HepG2 (cell line): Measurements from ENCODE around the gene SELENOS. TPM values are rescaled to one million over a fixed set of nuclear protein-coding genes. Genes with fewer than 3 reads are reported as not detected.

Experiments used
- ATAC-seq: fragments of 200-7000 bp; cut with Tn5 transposase; 3 replicates; pipeline ENCODE4 v1.9.1; 2020; ENCODE audit warnings: mild to moderate bottlenecking, moderate library complexity
- BruUV-seq: library from RNA; stranded (reverse); fragments of 400-500 nt; replicated peaks from 2 replicates; lab custom pipeline; 2021; lab: Mats Ljungman, UMichigan
- CTCF ChIA-PET: fragments of 300-600 bp; formaldehyde crosslinking; extraction: SDS; loops from one replicate; lab custom pipeline; 2021; ENCODE audit warnings: low total read pairs, inconsistent platforms, low intra/inter-chr PET ratio; lab: Yijun Ruan, JAX
- POLR2A ChIA-PET: fragments of 350-600 bp; sonication (Branson Sonifier 250); formaldehyde crosslinking; loops from one replicate; lab custom pipeline; 2020; ENCODE audit warnings: antibody characterized with exemption, inconsistent platforms; lab: Yijun Ruan, JAX
- DNase-seq: peaks from one replicate; pipeline ENCODE4 v3.0.0-alpha.2; 2015; ENCODE audit warnings: low spot score
- FAIRE-seq: peaks from 3 replicates; lab custom pipeline; 2011; peaks lifted over from hg19 to GRCh38; lab: Jason Lieb, UNC
- H2AFZ ChIP-seq: one replicate; pipeline ENCODE4 v1.6.1; 2011; ENCODE audit warnings: low read length, inconsistent platforms
- H3K27ac ChIP-seq: fragments of 300-600 bp; 3 replicates; pipeline ENCODE4 v1.8.0; 2011; ENCODE audit warnings: mixed run types, mild to moderate bottlenecking, mixed read lengths, low read length, inconsistent platforms; ENCODE audit not compliant: insufficient read depth; ENCODE audit errors: extremely low read length
- H3K27me3 ChIP-seq, 2 experiments: fragments of 200-600 bp in 1 of 2; 2 replicates in 1 of 2; 3 replicates in 1 of 2; pipeline versions ENCODE4 v1.6.0 to v1.8.0; 2011; ENCODE audit warnings: low read length in 2 of 2, mild to moderate bottlenecking in 2 of 2, moderate library complexity in 2 of 2, inconsistent platforms in 1 of 2; ENCODE audit not compliant: insufficient read depth in 2 of 2, control insufficient read depth in 1 of 2
- H3K36me3 ChIP-seq, 2 experiments: fragments of 200-600 bp in 1 of 2; replicated peaks in 1 of 2; 2 replicates in 1 of 2; 3 replicates in 1 of 2; pipeline versions ENCODE4 v1.5.1 to v1.8.0; 2011; ENCODE audit warnings: low read length in 2 of 2, inconsistent platforms in 1 of 2; ENCODE audit not compliant: insufficient read depth in 2 of 2, control insufficient read depth in 1 of 2
- H3K4me1 ChIP-seq: 2 replicates; pipeline ENCODE4 v1.5.1; 2012; ENCODE audit warnings: low read length, inconsistent platforms; ENCODE audit not compliant: insufficient read depth
- H3K4me2 ChIP-seq: 2 replicates; pipeline ENCODE4 v1.6.0; 2011; ENCODE audit warnings: low read depth, low read length, inconsistent platforms
- H3K4me3 ChIP-seq, 3 experiments: fragments of 200-600 bp in 1 of 3; sonication (generic), shearing (Covaris generic) in 1 of 3; replicated peaks in 1 of 3; 2 replicates each; pipeline ENCODE4 v1.5.1; 2011 to 2016; ENCODE audit warnings: low read length in 3 of 3, inconsistent platforms in 2 of 3, low read depth in 2 of 3, mild to moderate bottlenecking in 2 of 3, control low read depth in 1 of 3, mixed read lengths in 1 of 3; ENCODE audit not compliant: insufficient read depth in 1 of 3
- H3K79me2 ChIP-seq: one replicate; pipeline ENCODE4 v1.6.1; 2011; ENCODE audit warnings: low read length, inconsistent platforms; ENCODE audit not compliant: insufficient read depth
- H3K9ac ChIP-seq: 2 replicates; pipeline ENCODE4 v1.6.0; 2011; ENCODE audit warnings: mild to moderate bottlenecking, low read depth, low read length, inconsistent platforms; ENCODE audit not compliant: insufficient read depth
- H3K9me3 ChIP-seq: 2 replicates; pipeline ENCODE4 v1.5.1; 2012; ENCODE audit warnings: mild to moderate bottlenecking, low read length
- H4K20me1 ChIP-seq: 2 replicates; pipeline ENCODE4 v1.6.0; 2011; ENCODE audit warnings: inconsistent platforms, mild to moderate bottlenecking, low read length, moderate library complexity; ENCODE audit not compliant: insufficient read depth
- AGO2 ChIP-seq: fragments of 200-400 bp; formaldehyde crosslinking; optimal IDR thresholded peaks from 2 replicates; pipeline ENCODE3; 2017; ENCODE audit warnings: mild to moderate bottlenecking, low read depth, low read length, moderate library complexity
- HOXA3 ChIP-seq: sonication (generic); formaldehyde crosslinking; IDR thresholded peaks from 2 replicates; pipeline ENCODE4 v1.5.0; 2020; ENCODE audit warnings: missing genetic modification reagents
- IRF2 ChIP-seq: IDR thresholded peaks from 2 replicates; pipeline ENCODE4 v1.6.1; 2018; ENCODE audit warnings: missing genetic modification reagents, missing compliant biosample characterization
- JUNB ChIP-seq: sonication (generic); formaldehyde crosslinking; IDR thresholded peaks from 2 replicates; pipeline ENCODE4 v1.8.0; 2022; ENCODE audit warnings: missing genetic modification reagents, mild to moderate bottlenecking, borderline replicate concordance
- MAX ChIP-seq: IDR thresholded peaks from 2 replicates; pipeline ENCODE4 v1.6.1; 2012; ENCODE audit warnings: inconsistent platforms
- POLR2A ChIP-seq, 2 experiments: IDR thresholded peaks; 2 replicates each; pipeline ENCODE4 v1.6.1; 2011; ENCODE audit warnings: low read depth in 2 of 2, low read length in 2 of 2, mild to moderate bottlenecking in 1 of 2, moderate library complexity in 1 of 2; ENCODE audit not compliant: insufficient read depth in 1 of 2
- RBM22 ChIP-seq: fragments of 200-400 bp; formaldehyde crosslinking; optimal IDR thresholded peaks from 2 replicates; pipeline ENCODE3; 2017; ENCODE audit warnings: mild to moderate bottlenecking, low read length, moderate library complexity
- ZC3H13 ChIP-seq: sonication (generic); formaldehyde crosslinking; IDR thresholded peaks from 2 replicates; pipeline ENCODE4 v1.8.1; 2023; ENCODE audit warnings: mild to moderate bottlenecking, missing genetic modification reagents, moderate library complexity
- ZMAT5 ChIP-seq: sonication (generic); formaldehyde crosslinking; IDR thresholded peaks from 2 replicates; pipeline ENCODE4 v1.5.0; 2020; ENCODE audit warnings: mild to moderate bottlenecking, low read depth, missing genetic modification reagents, borderline replicate concordance
- ZNF276 ChIP-seq: sonication (generic); formaldehyde crosslinking; IDR thresholded peaks from 2 replicates; pipeline ENCODE4 v1.4.0; 2020; ENCODE audit warnings: mild to moderate bottlenecking, low read depth, missing genetic modification reagents
- ZNF761 ChIP-seq: sonication (generic); formaldehyde crosslinking; conservative IDR thresholded peaks from 2 replicates; pipeline ENCODE4 v1.4.0; 2020; ENCODE audit warnings: mild to moderate bottlenecking, missing genetic modification reagents
- WGBS: methylation state at CpG from one replicate; pipeline ENCODE4 v1.1.6; 2017; ENCODE audit warnings: low lambda C conversion rate; 5-methylcytosine and 5-hydroxymethylcytosine counted together
- in situ Hi-C: cut with HindIII; loops from 2 replicates; pipeline ENCODE4 v1.10.0; 2017; ENCODE audit warnings: low pct_unique_long_range_greater_than_20kb; ENCODE audit not compliant: extremely low pct_ligation_motif_present
- intact Hi-C: fragments of 100-400 bp; cut with micrococcal nuclease; formaldehyde crosslinking; loops from one replicate; pipeline ENCODE4 v1.10.0; 2022; ENCODE audit not compliant: unreplicated experiment
- polyA plus RNA-seq, 8 experiments: library from polyadenylated mRNA; depleted of rRNA in 3 of 8; stranded (reverse) in 7 of 8; unstranded in 1 of 8; fragments of >200 nt; fragmentation: Illumina TruSeq in 4 of 8; extraction: Trizol in 4 of 8; gene quantifications; 2 replicates each; pipeline versions ENCODE4 v1.2.1 to v1.2.3, GENCODE V29; 2011 to 2016; ENCODE audit warnings: low read depth in 4 of 8, missing spikeins in 1 of 8, mixed read lengths in 1 of 8; ENCODE audit not compliant: insufficient read depth in 1 of 8
- total RNA-seq, 5 experiments: library from RNA; depleted of rRNA; stranded (reverse); fragments of >200 nt; fragmentation: Illumina TruSeq; extraction: Trizol; gene quantifications; 2 replicates each; pipeline ENCODE4 v1.2.3, GENCODE V29; 2016; ENCODE audit warnings: low read depth in 1 of 5

The SELENOS gene
- total and polyA plus RNA-seq, 2 of the 13 experiments (the other 11 are each of a cell fraction or from before 2014, with no cell fraction given) = 63.0 to 66.1 TPM

GRCh38 chr15:101307048-101307896, 30.0 kb upstream of the SELENOS start:
- 95% methylated on average over 4 of the region's 24 CpGs for WGBS

GRCh38 chr15:101306341-101307047, 29.2 kb upstream of the SELENOS start:
- Histone ChIP-seq H4K20me1 (no peaks in the 10 kb centered on the region), H3K27me3 (no peaks in the 10 kb centered on the region; a peak in 1 of 5 replicates), H3K9me3 (no peaks in the 10 kb centered on the region), H3K9ac (no peak overlapping the region), H3K79me2 (no peaks in the 10 kb centered on the region), H3K27ac (no peak overlapping the region), H3K4me2 (no peak overlapping the region), H2AFZ (no peak overlapping the region), H3K4me3 (no peak overlapping the region), H3K4me1 (no peaks in the 10 kb centered on the region), H3K36me3 (peaks cover 7 to 10% of the 10 kb centered on the region in 2 experiments; a peak in 3 of 5 replicates)
- ATAC-seq (no peak), FAIRE-seq (no peak), DNase-seq (no peak)
- ChIA-PET POLR2A (no interaction called here), CTCF (no interaction called here)
- no TSS peak for BruUV-seq
- in situ Hi-C loops = no loop called here
- 88% methylated on average over 9 of the region's 10 CpGs for WGBS
- TF ChIP-seq HOXA3 = no peak
- TF ChIP-seq ZNF276 (CRISPR knock-in tag) = no peak
- peak in 1 of 2 experiments; percentile 28; a peak in 1 of 4 replicates for TF ChIP-seq POLR2A (IDR thresholded peaks at IDR 0.05; ENCODE audit: insufficient read depth in 1 of 2, low read depth in 2 of 2, low read length in 2 of 2)
- no peak for TF ChIP-seq ZNF761 (CRISPR knock-in tag)
- no peak for TF ChIP-seq MAX
- TF ChIP-seq IRF2 (CRISPR knock-in tag) = no peak
- TF ChIP-seq RBM22 = peak; percentile 69
- intact Hi-C loops = no loop called here

More at GRCh38 chr15:101307048-101307896, 30.0 kb upstream of the SELENOS start:
- no peak; the same call in none of the 3 replicates for ATAC-seq
- intact Hi-C loops (no loop called here), in situ Hi-C loops (no loop called here)
- TF ChIP-seq ZMAT5 (no peak), ZC3H13 (CRISPR knock-in tag) (0 out of 2 replicates have a peak, but pooled peaks have one; percentile 69), AGO2 (peak; percentile 74), JUNB (CRISPR knock-in tag) (no peak)
- Histone ChIP-seq H3K27me3 (no peaks in the 10 kb centered on the region; a peak in 1 of 5 replicates), H3K27ac (no peak overlapping the region), H4K20me1 (no peaks in the 10 kb centered on the region), H3K36me3 (peaks cover 7 to 10% of the 10 kb centered on the region in 2 experiments; a peak in 3 of 5 replicates), H3K4me3 (no peak overlapping the region), H3K4me2 (no peak overlapping the region), H3K9me3 (no peaks in the 10 kb centered on the region), H3K4me1 (no peaks in the 10 kb centered on the region), H2AFZ (no peak overlapping the region), H3K79me2 (no peaks in the 10 kb centered on the region), H3K9ac (no peak overlapping the region)
- POLR2A ChIA-PET = no interaction called here
- CTCF ChIA-PET = no interaction called here
- BruUV-seq = no TSS peak
- no peak for FAIRE-seq
- no peak for DNase-seq
